B cell (primary cell): Measurements from ENCODE around the gene ASCL2.

ENCODE experiments used
- EZH2 ChIP-seq: IDR thresholded peaks from 2 replicates; pipeline ENCODE4 v1.6.1; 2012; ENCODE audit warnings: borderline replicate concordance, low read depth, mild to moderate bottlenecking, moderate library complexity, low read length; ENCODE audit not compliant: insufficient read depth, poor library complexity, severe bottlenecking
- TF ChIP-seq, protein P1 (sequence below): fragments of 200-600 bp; IDR thresholded peaks from one replicate; pipeline ENCODE4 v1.8.0; 2022; ENCODE audit warnings: antibody characterized with exemption, mild to moderate bottlenecking

DNA sequence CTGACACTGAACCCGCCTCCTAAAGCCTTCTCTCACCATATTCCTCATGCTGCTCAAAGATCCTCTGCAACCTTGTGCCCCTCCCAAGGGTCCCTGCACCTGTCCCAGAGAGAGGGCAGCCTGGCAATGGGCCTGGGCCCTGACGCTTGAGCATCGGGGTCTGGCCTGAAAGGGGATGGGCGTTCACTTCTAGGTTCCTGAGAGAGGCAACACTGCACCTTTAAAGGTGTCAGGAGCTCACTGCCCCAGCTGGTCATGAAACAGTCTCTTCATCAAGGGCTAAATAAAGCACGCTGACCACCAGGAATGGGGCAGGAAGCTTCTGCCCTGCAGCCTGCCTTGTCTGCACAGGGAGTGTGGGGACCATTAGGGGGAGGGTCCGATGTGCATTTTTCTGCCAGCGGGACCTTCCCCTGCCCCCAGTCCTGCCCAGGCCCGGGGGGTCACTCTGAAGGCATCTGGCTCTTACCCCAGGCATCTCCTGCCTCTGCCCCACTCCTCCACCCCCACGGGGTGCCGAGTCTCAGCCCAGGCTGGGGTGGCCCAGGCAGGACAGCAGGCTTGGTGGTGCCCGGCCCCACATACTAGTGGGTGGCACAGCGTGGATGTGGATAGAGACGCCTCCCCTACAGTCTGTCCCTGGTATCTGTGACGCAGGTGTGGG is 27.9 kb upstream of the ASCL2 start:
- TF ChIP-seq, protein P1, sequence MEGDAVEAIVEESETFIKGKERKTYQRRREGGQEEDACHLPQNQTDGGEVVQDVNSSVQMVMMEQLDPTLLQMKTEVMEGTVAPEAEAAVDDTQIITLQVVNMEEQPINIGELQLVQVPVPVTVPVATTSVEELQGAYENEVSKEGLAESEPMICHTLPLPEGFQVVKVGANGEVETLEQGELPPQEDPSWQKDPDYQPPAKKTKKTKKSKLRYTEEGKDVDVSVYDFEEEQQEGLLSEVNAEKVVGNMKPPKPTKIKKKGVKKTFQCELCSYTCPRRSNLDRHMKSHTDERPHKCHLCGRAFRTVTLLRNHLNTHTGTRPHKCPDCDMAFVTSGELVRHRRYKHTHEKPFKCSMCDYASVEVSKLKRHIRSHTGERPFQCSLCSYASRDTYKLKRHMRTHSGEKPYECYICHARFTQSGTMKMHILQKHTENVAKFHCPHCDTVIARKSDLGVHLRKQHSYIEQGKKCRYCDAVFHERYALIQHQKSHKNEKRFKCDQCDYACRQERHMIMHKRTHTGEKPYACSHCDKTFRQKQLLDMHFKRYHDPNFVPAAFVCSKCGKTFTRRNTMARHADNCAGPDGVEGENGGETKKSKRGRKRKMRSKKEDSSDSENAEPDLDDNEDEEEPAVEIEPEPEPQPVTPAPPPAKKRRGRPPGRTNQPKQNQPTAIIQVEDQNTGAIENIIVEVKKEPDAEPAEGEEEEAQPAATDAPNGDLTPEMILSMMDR = no peak
- no peak for TF ChIP-seq EZH2
